OCI-LY7 (cell line): Measurements from ENCODE around the gene RPS3A. TPM values are rescaled to one million over a fixed set of nuclear protein-coding genes. Genes with fewer than 3 reads are reported as not detected.

Experiments used
- BruUV-seq: library from RNA; stranded (reverse); fragments of 400-500 nt; replicated peaks from 2 replicates; lab custom pipeline; 2021; lab: Mats Ljungman, UMichigan
- CTCF ChIA-PET: fragments of 300-600 bp; sonication (Branson Sonifier 250); formaldehyde crosslinking; loops from one replicate; lab custom pipeline; 2022; ENCODE audit warnings: antibody characterized with exemption; ENCODE audit not compliant: unreplicated experiment; lab: Charles Lee
- POLR2A ChIA-PET: fragments of 300-600 bp; sonication (Branson Sonifier 250); formaldehyde crosslinking; loops from one replicate; lab custom pipeline; 2022; ENCODE audit warnings: antibody characterized with exemption; lab: Charles Lee
- DNase-seq: peaks from one replicate; pipeline ENCODE4 v3.0.0-alpha.2; 2015; ENCODE audit warnings: low spot score
- H2AFZ ChIP-seq: fragments of 200-600 bp; sonication (generic), shearing (Covaris generic); 2 replicates; pipeline ENCODE4 v1.6.1; 2014; ENCODE audit warnings: mild to moderate bottlenecking, antibody characterized with exemption, low read length, moderate library complexity
- H3K27ac ChIP-seq: fragments of 200-600 bp; sonication (generic); 2 replicates; pipeline ENCODE4 v1.5.1; 2014; ENCODE audit warnings: mixed run types, low read depth, mild to moderate bottlenecking, moderate library complexity, low read length, inconsistent platforms; ENCODE audit not compliant: poor library complexity, severe bottlenecking
- H3K36me3 ChIP-seq: fragments of 200-600 bp; sonication (generic); 2 replicates; pipeline ENCODE4 v1.6.1; 2014; ENCODE audit warnings: mild to moderate bottlenecking, antibody characterized with exemption, low read length, moderate library complexity, mixed read lengths; ENCODE audit not compliant: insufficient read depth
- H3K4me1 ChIP-seq: fragments of 200-600 bp; sonication (generic); 2 replicates; pipeline ENCODE4 v1.5.1; 2014; ENCODE audit warnings: mild to moderate bottlenecking, low read length; ENCODE audit not compliant: insufficient read depth, poor library complexity, severe bottlenecking
- H3K4me2 ChIP-seq: fragments of 200-600 bp; sonication (generic); 2 replicates; pipeline ENCODE4 v1.6.1; 2014; ENCODE audit warnings: mild to moderate bottlenecking, low read length
- H3K4me3 ChIP-seq: fragments of 200-600 bp; sonication (generic); 2 replicates; pipeline ENCODE4 v1.5.1; 2014; ENCODE audit warnings: mild to moderate bottlenecking, low read depth, low read length; ENCODE audit not compliant: poor library complexity, severe bottlenecking
- H3K79me2 ChIP-seq: fragments of 200-600 bp; sonication (generic); 2 replicates; pipeline ENCODE4 v1.6.1; 2016; ENCODE audit warnings: low read depth, mild to moderate bottlenecking, low read length, moderate library complexity, mixed read lengths; ENCODE audit not compliant: insufficient read depth
- H3K9me2 ChIP-seq: fragments of 200-600 bp; sonication (generic); 2 replicates; pipeline ENCODE4 v1.6.1; 2016; ENCODE audit warnings: mild to moderate bottlenecking, low read length, mixed read lengths; ENCODE audit not compliant: insufficient read depth
- H3K9me3 ChIP-seq: fragments of 200-600 bp; sonication (generic); 2 replicates; pipeline ENCODE4 v1.6.1; 2014; ENCODE audit warnings: mild to moderate bottlenecking, mixed run types, low read length, mixed read lengths
- H4K20me1 ChIP-seq: fragments of 200-600 bp; sonication (generic); 2 replicates; pipeline ENCODE4 v1.6.1; 2014; ENCODE audit warnings: mild to moderate bottlenecking, antibody characterized with exemption, low read length, moderate library complexity, mixed read lengths; ENCODE audit not compliant: insufficient read depth
- EZH2phosphoT487 ChIP-seq: fragments of 200-600 bp; sonication (generic); IDR thresholded peaks from 2 replicates; pipeline ENCODE4 v1.6.1; 2018; ENCODE audit warnings: low read depth, borderline replicate concordance, mild to moderate bottlenecking, mixed run types, antibody characterized with exemption, low read length, moderate library complexity, mixed read lengths
- intact Hi-C: fragments of 100-400 bp; cut with micrococcal nuclease; formaldehyde crosslinking; loops from one replicate; pipeline ENCODE4 v1.10.0; 2022; ENCODE audit not compliant: unreplicated experiment
- total RNA-seq, 2 experiments: library from RNA; depleted of rRNA in 1 of 2; stranded (reverse); fragments of >200 nt in 1 of 2; shearing (Covaris generic) in 1 of 2; gene quantifications; 2 replicates each; pipeline ENCODE4 v1.2.3, GENCODE V29; 2014 to 2022
- TF ChIP-seq, protein P1 (sequence below): fragments of 200-600 bp; sonication (generic); conservative IDR thresholded peaks from 2 replicates; pipeline ENCODE4 v1.5.1; 2014; ENCODE audit warnings: mild to moderate bottlenecking, antibody characterized with exemption, low read length, moderate library complexity, mixed read lengths

RPS3A gene
- total RNA-seq, 2 experiments from 2014 or later, result 2,759 to 2,852 TPM

DNA sequence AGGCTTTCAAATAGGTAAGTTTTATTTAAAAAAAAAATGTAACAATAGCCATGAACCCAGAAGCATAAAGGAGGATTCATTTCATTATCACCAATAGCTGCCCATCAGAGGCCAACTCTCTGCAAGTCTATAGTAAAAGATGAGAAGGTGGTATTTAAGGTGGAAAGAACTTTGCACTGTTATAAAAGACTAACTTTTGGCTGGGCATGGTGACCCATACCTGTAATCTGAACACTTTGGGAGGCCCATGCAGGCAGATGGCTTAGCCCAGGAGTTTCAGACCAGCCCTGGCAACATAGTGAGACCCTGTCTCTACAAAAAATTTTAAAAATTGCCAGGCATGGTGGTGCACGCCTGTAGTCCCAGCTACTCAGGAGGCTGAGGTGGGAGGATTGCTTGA is 43.3 kb downstream of the RPS3A start:
- H3K4me2 ChIP-seq, result no peak overlapping the region
- no peaks in the 10 kb centered on the region for H3K36me3 ChIP-seq
- H2AFZ ChIP-seq, result no peak overlapping the region
- no peak overlapping the region for H3K4me3 ChIP-seq
- H3K9me3 ChIP-seq, result no peaks in the 10 kb centered on the region
- POLR2A ChIA-PET, result interaction anchor here (0.5 to 1.3 kb wide), 2 partner anchors 19 to 66 kb away, joined by 3 to 5 read pairs; no protein-coding TSS in a partner anchor
- H3K27ac ChIP-seq, result no peak overlapping the region
- H3K4me1 ChIP-seq, result no peaks in the 10 kb centered on the region
- H4K20me1 ChIP-seq, result no peaks in the 10 kb centered on the region
- no TSS peak for BruUV-seq
- intact Hi-C loops, result no loop called here
- CTCF ChIA-PET, result no interaction called here
- no peaks in the 10 kb centered on the region for H3K9me2 ChIP-seq
- DNase-seq, result no peak
- no peaks in the 10 kb centered on the region for H3K79me2 ChIP-seq
- no peak for TF ChIP-seq EZH2phosphoT487
- TF ChIP-seq, protein P1, sequence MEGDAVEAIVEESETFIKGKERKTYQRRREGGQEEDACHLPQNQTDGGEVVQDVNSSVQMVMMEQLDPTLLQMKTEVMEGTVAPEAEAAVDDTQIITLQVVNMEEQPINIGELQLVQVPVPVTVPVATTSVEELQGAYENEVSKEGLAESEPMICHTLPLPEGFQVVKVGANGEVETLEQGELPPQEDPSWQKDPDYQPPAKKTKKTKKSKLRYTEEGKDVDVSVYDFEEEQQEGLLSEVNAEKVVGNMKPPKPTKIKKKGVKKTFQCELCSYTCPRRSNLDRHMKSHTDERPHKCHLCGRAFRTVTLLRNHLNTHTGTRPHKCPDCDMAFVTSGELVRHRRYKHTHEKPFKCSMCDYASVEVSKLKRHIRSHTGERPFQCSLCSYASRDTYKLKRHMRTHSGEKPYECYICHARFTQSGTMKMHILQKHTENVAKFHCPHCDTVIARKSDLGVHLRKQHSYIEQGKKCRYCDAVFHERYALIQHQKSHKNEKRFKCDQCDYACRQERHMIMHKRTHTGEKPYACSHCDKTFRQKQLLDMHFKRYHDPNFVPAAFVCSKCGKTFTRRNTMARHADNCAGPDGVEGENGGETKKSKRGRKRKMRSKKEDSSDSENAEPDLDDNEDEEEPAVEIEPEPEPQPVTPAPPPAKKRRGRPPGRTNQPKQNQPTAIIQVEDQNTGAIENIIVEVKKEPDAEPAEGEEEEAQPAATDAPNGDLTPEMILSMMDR, result no peak

DNA sequence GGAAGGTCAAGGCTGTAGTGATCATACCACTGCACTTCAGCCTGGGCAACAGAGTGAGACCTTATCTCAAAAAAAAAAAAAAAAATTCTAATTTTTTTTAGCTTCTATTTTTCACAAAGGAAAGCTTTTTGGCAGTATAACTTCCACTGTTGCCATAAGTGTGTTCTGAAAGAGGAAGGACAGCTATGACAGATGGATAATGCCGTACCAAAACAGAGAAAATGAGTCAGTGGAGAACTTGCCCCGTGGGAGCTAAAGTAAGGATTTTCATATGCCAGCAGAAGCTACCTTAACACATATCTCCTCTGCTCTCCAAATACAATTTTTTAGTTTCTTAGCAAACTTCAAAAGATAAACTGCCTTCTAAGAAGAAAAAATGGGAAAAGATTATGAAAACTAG is 43.7 kb downstream of the RPS3A start:
- no peak for TF ChIP-seq EZH2phosphoT487
- TF ChIP-seq, protein P1, result no peak
- Histone ChIP-seq H3K4me3 (no peak overlapping the region), H3K27ac (no peak overlapping the region), H2AFZ (no peak overlapping the region), H3K4me2 (no peak overlapping the region), H4K20me1 (no peaks in the 10 kb centered on the region), H3K79me2 (no peaks in the 10 kb centered on the region), H3K36me3 (no peaks in the 10 kb centered on the region), H3K4me1 (no peaks in the 10 kb centered on the region), H3K9me2 (no peaks in the 10 kb centered on the region), H3K9me3 (no peaks in the 10 kb centered on the region)
- ChIA-PET POLR2A (interaction anchor here (0.5 to 1.3 kb wide), 3 partner anchors 19 to 66 kb away, joined by 3 to 5 read pairs (median 3); no protein-coding TSS in a partner anchor), CTCF (no interaction called here)
- no TSS peak for BruUV-seq
- intact Hi-C loops, result no loop called here
- no peak for DNase-seq

DNA sequence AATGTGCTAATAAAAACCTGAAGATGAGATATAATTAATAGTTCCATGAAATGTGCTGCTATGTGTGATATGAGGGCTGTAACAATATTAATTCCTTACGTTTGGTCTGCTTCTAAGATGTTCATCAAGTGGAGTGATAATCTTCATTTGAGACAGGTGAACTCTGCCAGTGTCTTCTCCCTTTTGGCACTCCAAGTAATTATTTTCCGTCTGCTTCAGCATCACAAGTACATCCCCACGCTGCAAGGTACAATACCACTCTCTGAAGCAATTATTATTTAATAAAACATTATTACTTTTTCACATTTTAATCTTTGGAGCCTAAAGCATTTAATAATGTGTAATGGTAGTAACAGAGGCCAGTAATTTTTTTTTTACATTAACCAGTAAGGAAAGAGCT is 44.4 kb downstream of the RPS3A start:
- no peak for DNase-seq
- H3K4me3 ChIP-seq, result no peak overlapping the region
- no peak overlapping the region for H3K4me2 ChIP-seq
- POLR2A ChIA-PET, result interaction anchor here (1.0 to 1.3 kb wide), 3 partner anchors 8 to 18 kb away, joined by 3 to 5 read pairs (median 4); no protein-coding TSS in a partner anchor
- no peaks in the 10 kb centered on the region for H3K9me3 ChIP-seq
- intact Hi-C loops, result no loop called here
- CTCF ChIA-PET, result interaction anchor here (0.6 kb wide), 1 partner anchor 12 kb away, joined by 3 read pairs; no protein-coding TSS in a partner anchor
- no peaks in the 10 kb centered on the region for H3K4me1 ChIP-seq
- no peaks in the 10 kb centered on the region for H4K20me1 ChIP-seq
- BruUV-seq, result no TSS peak
- H3K79me2 ChIP-seq, result no peaks in the 10 kb centered on the region
- H3K27ac ChIP-seq, result no peak overlapping the region
- no peaks in the 10 kb centered on the region for H3K36me3 ChIP-seq
- TF ChIP-seq, protein P1, result no peak
- TF ChIP-seq EZH2phosphoT487, result no peak
- H2AFZ ChIP-seq, result no peak overlapping the region
- H3K9me2 ChIP-seq, result no peaks in the 10 kb centered on the region
